ENCODE results near the gene PTPN6. TPM values are rescaled to one million over a fixed set of nuclear protein-coding genes. Genes with fewer than 3 reads are reported as not detected.

PTPN6 gene
- total RNA-seq, 1 donor from 2014 or later = 26.2 TPM

- Mint-ChIP-seq H3K27ac (peak overlapping the region; percentile 99), H3K4me1 (peaks cover 36% of the 10 kb centered on the region), H3K9me3 (no peaks in the 10 kb centered on the region), H3K4me3 (peak overlapping the region; percentile 78), H3K27me3 (ENCODE audit: low read depth) (no peaks in the 10 kb centered on the region), H3K36me3 (peaks cover 4% of the 10 kb centered on the region)
- no peak for DNase-seq (ENCODE audit: low spot score in 2 of 2, unreplicated experiment in 2 of 2)
- TF ChIP-seq, protein P1, sequence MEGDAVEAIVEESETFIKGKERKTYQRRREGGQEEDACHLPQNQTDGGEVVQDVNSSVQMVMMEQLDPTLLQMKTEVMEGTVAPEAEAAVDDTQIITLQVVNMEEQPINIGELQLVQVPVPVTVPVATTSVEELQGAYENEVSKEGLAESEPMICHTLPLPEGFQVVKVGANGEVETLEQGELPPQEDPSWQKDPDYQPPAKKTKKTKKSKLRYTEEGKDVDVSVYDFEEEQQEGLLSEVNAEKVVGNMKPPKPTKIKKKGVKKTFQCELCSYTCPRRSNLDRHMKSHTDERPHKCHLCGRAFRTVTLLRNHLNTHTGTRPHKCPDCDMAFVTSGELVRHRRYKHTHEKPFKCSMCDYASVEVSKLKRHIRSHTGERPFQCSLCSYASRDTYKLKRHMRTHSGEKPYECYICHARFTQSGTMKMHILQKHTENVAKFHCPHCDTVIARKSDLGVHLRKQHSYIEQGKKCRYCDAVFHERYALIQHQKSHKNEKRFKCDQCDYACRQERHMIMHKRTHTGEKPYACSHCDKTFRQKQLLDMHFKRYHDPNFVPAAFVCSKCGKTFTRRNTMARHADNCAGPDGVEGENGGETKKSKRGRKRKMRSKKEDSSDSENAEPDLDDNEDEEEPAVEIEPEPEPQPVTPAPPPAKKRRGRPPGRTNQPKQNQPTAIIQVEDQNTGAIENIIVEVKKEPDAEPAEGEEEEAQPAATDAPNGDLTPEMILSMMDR (IDR thresholded peaks at IDR 0.05; ENCODE audit: unreplicated experiment) = no peak
These were observed 11.3 kb downstream of the PTPN6 start for GRCh38 chr12:6962285-6963015.

DNA sequence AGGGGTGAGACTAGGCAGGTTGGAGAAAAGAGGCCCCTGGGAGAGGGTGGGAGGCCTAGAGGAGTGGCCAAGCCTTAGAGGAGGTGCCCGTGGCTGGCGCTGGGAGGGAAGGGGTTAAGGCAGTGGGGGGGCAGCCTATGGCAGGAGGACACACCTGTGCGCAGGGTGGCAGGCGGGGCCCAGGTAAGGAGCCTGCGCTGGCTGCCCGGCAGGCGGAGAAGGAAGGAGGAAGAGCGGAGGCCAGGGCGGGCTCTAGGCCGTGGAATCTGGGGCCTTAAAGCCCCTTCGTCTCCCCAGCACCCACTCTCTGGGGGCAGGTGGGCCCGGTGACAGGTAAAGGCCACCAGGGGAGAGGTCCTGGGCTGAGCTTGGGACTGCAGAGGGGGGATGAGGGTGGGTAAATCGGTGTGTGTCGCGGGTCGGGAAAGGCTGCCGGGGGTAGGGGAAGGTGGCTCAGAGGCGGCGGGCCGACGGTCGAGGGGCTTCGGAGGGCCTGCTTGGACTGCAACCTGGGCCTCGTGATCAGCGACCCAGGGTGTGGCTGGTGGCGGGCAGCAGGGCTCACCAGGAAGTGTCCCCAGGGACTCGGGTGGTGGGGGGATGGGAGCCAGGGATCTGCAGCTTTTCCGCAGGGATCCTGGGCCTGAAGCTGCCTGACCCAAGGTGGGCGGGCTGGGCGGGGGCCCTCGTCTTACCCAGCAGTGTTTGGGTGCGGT is 12.0 kb downstream of the PTPN6 start:
- H3K27ac Mint-ChIP-seq = peak overlapping the region; percentile 99
- H3K36me3 Mint-ChIP-seq = peaks cover 4% of the 10 kb centered on the region
- H3K9me3 Mint-ChIP-seq = no peaks in the 10 kb centered on the region
- no peaks in the 10 kb centered on the region for H3K27me3 Mint-ChIP-seq (ENCODE audit: low read depth)
- H3K4me1 Mint-ChIP-seq = peaks cover 36% of the 10 kb centered on the region
- peak; percentile 51 to 74 for DNase-seq (ENCODE audit: low spot score in 2 of 2, unreplicated experiment in 2 of 2)
- H3K4me3 Mint-ChIP-seq = peak overlapping the region; percentile 78
- TF ChIP-seq, protein P1 (IDR thresholded peaks at IDR 0.05; ENCODE audit: unreplicated experiment) = no peak

GRCh38 chr12:6963791-6964413 is 12.7 kb downstream of the PTPN6 start:
- Mint-ChIP-seq H3K27ac (peak overlapping the region; percentile 92), H3K36me3 (peaks cover 4% of the 10 kb centered on the region), H3K27me3 (ENCODE audit: low read depth) (no peaks in the 10 kb centered on the region), H3K4me3 (peak overlapping the region; percentile 78), H3K4me1 (peaks cover 40% of the 10 kb centered on the region), H3K9me3 (no peaks in the 10 kb centered on the region)
- TF ChIP-seq, protein P1 (IDR thresholded peaks at IDR 0.05; ENCODE audit: unreplicated experiment) = no peak
- no peak for DNase-seq (ENCODE audit: low spot score in 2 of 2, unreplicated experiment in 2 of 2)

DNA sequence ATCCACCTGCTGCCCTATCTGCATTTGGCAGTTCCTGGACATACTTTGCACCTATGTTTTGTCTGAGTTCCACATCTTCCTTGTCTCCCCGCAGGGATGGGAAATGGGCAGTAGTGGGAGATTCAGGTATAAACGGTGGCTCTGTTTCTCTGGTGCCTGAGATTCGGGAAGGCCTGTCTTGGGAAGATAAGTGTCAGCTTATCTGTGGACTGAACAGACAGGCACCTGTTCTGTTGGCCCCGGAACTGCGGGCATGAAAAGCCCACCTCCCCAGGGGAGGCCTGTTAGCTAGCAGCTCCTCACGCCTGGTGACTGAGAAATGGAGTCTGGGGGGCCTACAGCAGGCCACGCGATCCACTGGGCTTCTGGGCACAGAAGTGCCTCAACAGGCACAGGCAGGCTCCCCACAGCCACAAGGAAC is 13.5 kb downstream of the PTPN6 start:
- no peaks in the 10 kb centered on the region for H3K27me3 Mint-ChIP-seq (ENCODE audit: low read depth)

DNA sequence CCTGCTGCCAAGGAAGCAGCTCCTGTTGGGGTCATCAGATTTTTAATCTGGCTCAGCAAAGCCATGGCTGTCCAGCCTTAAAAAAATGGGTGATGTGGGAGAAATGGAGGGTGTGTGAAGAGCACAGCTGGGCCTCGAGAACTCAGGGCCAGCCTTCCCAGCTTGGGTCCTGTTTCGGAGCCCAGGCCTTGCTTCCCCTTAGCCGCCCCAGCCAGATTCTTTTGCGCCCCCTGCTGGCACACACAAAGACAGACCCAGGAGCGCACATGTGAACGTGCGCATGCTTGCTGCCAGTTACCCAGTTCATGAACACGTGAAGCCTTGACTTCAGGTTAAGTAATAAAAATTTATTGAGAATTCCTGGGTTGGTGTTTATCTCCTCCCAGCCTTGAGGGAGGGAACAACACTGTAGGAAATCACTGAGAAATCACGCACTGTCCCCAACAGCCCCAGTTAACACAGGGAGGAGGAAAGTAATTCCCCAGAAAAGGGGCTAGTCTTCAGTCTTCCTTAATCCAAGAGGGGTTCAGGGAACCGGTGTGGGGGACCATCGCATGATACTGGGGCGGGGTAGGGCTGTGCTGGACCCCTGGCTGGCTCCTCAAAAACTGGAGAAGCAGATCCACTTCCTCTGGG is 14.0 kb downstream of the PTPN6 start:
- Mint-ChIP-seq H3K4me1 (peaks cover 48% of the 10 kb centered on the region), H3K4me3 (peak overlapping the region; percentile 78)
- TF ChIP-seq, protein P1 (IDR thresholded peaks at IDR 0.05; ENCODE audit: unreplicated experiment) = peak; percentile 93

More for the DNA sequence above, 13.5 kb downstream of the PTPN6 start:
- TF ChIP-seq, protein P1 (IDR thresholded peaks at IDR 0.05; ENCODE audit: unreplicated experiment) = no peak
- DNase-seq (ENCODE audit: low spot score in 2 of 2, unreplicated experiment in 2 of 2) = no peak
- peak overlapping the region; percentile 78 for H3K4me3 Mint-ChIP-seq
- peaks cover 46% of the 10 kb centered on the region for H3K4me1 Mint-ChIP-seq
- peak overlapping the region; percentile 92 for H3K27ac Mint-ChIP-seq
- H3K9me3 Mint-ChIP-seq = no peaks in the 10 kb centered on the region
- peaks cover 4% of the 10 kb centered on the region for H3K36me3 Mint-ChIP-seq

More for the DNA sequence above, 14.0 kb downstream of the PTPN6 start:
- Mint-ChIP-seq H3K9me3 (no peaks in the 10 kb centered on the region), H3K36me3 (peaks cover 4% of the 10 kb centered on the region), H3K27me3 (ENCODE audit: low read depth) (no peaks in the 10 kb centered on the region), H3K27ac (peak overlapping the region; percentile 92)
- DNase-seq (ENCODE audit: low spot score in 2 of 2, unreplicated experiment in 2 of 2) = peak; percentile 72 to 87

All from mesothelial cell of epicardium (in vitro differentiated cells).